GM19043 (cell line): ENCODE measurements around the gene PEAK1.
"Not testable (repeated sequence)": the region's sequence is repeated elsewhere in the genome, so short reads cannot be mapped to it uniquely, and the experiment has no call there.

Experiments
- ATAC-seq: cut with Tn5 transposase; IDR thresholded peaks from one replicate; pipeline ENCODE4 v1.9.1; 2021; ENCODE audit warnings: low read depth; ENCODE audit not compliant: unreplicated experiment

The PEAK1 gene

DNA sequence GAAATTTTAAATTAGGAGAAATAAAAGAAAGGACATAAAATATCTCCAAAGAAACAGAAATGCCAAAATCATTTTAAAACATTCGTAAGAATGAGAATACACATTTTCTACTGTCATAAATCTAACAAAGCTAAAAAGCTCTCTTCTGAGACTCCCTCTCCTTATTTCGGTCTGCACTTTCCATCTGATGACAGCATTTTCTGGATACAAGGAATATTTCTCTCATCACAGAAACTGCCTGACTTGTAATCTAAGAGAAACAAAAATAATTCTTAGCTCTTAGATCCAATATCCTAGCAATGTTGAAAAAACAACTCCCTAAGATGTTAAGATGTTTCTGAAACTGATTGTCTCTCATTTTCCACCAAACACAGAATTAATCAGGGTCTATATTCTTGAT is 93.5 kb downstream of the PEAK1 start:
- ATAC-seq: no peak

DNA sequence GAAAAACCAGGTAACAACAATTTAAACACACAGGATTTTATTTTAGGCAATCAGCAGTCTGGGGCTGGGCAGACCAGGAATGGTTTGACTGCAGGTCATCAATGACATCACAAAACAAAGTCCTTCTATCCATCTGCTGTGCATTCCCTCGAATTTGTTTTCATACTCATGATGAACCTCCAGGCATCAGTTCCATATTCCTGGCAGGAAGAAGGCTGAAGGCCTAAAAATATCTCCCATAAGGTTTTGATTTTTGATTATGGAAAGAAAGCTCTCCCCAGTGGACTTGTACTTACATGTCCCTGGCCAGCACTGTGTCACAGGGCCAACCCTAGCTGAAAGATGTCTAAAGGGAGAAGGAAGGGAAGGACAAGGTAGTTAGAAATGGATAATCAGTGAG is 107.4 kb downstream of the PEAK1 start:
- no peak for ATAC-seq

DNA sequence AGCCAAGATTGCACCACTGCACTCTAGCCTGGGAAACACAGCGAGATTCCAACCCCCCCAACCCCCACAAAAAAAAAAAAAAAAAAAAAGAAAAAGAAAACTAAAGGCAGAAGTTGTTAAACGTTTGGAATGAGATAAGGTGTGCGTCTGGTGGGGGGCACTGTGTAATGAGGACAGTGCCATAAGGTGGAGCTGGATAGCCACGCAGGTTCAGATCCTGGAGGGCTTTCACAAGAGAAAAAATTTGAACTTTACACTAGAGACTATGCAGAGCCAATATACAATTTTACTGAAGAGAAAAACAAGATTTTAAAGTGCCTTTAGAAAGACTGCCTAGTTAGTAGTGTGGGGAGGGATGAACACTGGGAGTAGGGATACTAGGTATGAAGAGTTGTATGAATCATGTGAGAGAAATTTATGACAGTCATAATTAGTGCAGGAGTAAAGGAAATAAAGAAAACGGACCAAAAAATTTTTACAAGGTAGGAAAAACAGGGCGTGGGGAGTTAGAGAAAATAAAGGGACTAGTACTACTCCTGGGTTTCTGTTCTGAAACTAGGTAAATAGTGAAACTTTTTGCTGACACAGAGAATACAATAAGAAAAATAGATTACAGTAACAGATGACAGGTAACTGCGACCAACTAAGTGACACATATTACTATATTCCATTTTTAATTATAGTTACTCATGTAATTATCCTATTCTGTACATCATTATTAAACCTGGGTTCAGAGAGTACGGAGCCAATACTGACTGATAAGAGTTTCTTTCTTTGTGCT is 108.1 kb downstream of the PEAK1 start:
- ATAC-seq: no peak

DNA sequence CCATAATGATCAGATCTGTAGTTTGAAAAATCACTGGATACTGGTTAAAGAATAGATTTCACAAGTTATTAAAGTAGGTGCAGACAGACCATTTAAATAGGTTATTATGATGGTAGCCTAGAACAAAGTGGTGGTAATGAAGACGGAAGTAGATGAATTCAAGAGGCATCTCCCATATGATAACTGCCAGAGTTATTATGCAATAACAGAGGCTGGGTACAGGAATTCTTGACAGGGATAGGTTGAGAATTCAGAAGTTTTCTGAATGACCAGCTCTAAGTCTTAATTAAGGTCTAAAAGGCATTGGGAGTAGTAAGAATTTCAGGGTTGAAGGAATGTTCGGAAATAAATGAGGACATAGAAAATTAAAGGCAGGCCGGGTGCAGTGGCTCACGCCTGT is 108.9 kb downstream of the PEAK1 start:
- ATAC-seq: no peak

DNA sequence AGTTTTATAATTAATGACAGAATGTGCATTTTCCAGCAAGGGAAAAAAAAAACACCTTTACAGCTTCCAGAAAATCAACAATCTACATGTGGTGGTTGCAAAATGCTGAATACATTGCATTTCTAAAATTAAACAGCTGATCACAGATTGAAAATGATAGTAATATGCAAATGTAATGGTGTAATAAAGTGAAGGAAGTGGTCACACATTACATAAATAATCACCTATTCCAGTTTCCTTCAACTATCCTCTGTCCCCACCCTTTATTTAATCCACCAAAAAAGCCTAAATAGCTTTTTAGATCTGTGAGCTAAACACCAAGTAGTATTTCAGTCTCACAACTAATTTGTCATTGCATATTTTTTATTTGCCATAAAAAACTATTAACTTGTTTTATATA is 110.5 kb downstream of the PEAK1 start:
- ATAC-seq: no peak

DNA sequence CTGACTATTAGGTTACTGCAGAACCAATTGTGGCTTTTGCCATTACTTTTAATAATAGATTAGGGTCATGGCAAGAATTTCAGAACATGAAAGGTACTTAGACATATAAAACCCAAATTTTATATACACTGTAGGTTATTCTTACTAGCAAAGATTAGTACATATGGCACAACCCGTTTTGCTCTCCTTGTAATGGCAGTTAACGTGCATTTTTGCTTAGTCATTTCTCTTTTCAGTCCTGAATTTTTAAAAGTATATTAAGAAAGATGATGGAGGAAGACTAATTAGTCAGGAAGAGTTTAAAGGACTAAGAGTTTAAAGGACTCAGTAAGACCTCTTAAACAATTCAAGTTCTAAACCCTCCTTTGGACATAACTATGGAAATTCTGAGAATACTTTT is 114.0 kb downstream of the PEAK1 start:
- no peak for ATAC-seq

DNA sequence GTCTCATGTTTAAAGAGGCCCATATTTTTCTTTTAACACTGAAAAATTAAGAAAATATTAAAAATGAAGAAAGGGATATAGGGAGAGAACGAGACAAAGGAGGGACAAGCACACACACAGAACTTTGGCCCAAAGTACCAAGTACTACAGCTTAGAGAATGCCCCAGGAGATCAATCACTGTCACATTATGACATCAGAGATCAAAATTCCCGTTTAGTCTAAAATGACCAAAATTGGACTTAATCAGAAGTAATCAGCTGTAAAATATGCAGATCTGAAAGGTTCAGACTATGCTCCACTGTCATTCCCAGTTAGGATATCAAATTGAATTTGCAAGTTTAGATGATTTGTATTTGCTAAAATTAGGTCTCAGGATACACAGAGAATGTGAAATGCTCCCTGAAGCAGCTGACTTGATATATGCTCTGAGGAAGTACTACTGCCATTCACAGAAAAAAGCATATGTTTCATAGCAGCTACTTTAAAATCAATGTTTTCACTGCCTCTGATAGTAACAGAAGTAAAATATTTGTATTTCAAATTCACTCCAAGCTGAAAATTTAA is 123.0 kb downstream of the PEAK1 start:
- no peak for ATAC-seq

GRCh38 chr15:77295446-77295845 is 124.5 kb downstream of the PEAK1 start:
- no peak for ATAC-seq

DNA sequence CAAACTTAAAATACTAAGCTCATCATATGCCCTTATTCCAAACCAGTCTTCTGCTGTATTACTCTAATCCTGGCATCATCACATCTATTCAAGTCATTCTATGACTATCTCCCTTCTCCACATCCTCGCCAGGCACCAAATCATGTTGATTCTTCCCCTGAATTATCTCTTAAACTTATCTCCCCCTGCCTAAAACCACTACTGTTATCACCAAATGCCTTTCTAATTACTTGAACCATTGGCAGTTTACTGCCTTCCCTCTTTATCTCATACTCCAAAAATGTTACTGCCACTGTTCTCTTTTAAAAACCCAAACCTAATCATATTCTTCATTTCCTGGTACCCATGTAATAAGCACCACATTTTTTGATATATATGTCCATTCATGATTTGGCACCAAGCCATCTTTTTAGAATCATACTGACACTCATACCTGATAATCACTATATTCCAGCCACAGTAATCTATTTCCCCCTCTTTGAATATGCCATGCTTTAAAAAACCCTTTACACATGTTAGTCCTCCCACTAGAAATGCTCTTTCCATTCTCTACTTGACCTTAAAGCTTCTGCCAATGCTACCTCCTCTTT is 126.8 kb downstream of the PEAK1 start:
- no peak for ATAC-seq

DNA sequence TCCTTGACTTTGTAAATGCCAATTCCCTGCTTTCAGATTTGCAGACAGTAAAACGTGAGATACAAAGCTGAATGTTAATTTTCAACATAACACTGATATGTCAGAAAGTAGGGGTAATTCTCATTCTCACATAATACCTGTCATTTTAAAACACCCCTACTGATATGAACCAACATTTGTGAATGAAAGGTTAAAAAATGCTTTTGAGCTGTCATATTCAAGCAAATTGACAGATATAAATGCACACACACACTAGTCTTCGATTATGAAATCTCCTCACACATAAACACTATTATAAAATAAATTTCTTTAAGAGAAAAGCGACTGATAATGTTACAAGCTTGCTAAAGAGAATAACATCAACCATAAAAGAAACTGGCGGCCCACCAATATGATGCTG is 128.8 kb downstream of the PEAK1 start:
- ATAC-seq: no peak

DNA sequence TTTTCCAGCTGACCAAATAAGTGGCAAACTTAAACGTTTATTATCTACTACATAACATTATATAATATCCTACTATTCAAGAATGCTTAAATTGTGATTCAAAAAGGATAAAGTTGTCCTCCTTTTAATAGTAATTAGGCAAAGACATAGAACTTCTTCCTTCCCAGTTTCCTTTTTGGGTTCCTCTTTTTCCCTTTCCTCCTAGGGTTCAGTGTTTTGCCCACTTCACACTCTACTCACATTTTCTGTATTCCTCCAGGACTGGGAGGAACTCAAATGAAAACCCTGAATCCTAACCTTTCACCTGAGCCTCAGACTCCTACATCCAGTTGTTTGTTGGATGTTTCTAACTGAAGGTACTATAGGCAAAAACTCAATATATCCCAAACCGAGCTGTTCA is 132.5 kb downstream of the PEAK1 start:
- no peak for ATAC-seq

DNA sequence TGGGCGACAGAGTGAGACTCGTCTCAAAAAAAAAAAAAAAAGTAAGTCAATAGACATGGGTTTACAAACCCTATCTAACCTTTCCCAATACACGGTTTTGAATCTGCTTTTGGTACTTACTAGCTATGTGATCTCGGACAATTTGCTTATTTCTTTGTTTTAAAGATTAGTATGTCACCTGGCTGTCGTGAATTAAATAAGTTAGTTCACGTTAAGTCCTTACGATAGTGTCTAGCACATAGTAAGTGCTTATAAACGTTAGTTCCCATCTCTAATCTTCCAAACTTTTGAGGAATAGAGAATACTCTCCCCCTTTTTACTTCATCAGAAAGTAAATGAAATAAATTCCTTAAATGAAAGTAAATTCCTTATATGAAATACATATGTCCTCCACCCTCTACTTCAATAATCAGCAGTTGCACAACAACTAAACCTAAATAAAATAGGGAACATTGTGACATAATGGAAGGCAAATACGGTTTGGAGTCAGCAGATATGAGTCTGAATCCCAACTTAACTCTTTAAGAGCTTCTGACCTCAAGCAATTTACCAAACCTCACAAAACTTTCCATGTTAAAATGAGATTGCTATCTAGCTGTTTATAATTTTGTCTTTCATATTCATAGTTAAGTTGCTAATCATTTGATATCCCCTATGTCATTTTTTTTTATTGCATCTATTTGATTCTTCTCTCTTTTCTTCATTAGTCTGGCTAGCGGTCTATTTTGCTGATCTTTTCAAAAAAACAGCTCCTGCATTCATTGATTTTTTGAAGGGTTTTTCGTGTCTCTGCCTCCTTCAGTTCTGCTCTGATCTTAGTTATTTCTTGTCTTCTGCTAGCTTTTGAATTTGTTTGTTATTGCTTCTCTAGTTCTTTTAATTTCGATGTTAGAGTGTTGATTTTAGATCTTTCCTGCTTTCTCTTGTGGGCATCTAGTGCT is 134.6 kb downstream of the PEAK1 start:
- no peak for ATAC-seq

DNA sequence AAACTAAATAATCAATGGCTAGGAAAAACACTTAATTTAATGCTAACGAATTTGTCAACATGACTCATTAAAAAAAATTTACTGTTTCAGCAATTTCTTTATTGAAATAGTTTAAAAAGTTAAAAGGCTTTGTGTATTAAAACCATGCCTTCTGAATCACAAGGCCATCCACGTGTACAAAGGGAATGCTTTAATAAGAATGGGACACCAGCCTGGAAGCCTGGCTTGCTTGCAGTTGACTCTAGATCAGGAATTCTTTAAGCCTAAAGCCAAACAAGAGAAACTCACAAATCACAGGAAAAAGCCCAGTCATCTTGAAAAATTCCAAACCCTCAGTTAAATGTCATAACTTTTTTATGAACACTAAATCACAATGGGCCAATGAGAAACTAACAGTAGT is 137.6 kb downstream of the PEAK1 start:
- no peak for ATAC-seq

- ATAC-seq: no peak
These were observed 143.0 kb downstream of the PEAK1 start for GRCh38 chr15:77276943-77277342.

GRCh38 chr15:77276096-77276495 is 143.8 kb downstream of the PEAK1 start:
- no peak for ATAC-seq

GRCh38 chr15:77273136-77273535 is 146.8 kb downstream of the PEAK1 start:
- ATAC-seq: not testable (repeated sequence)

DNA sequence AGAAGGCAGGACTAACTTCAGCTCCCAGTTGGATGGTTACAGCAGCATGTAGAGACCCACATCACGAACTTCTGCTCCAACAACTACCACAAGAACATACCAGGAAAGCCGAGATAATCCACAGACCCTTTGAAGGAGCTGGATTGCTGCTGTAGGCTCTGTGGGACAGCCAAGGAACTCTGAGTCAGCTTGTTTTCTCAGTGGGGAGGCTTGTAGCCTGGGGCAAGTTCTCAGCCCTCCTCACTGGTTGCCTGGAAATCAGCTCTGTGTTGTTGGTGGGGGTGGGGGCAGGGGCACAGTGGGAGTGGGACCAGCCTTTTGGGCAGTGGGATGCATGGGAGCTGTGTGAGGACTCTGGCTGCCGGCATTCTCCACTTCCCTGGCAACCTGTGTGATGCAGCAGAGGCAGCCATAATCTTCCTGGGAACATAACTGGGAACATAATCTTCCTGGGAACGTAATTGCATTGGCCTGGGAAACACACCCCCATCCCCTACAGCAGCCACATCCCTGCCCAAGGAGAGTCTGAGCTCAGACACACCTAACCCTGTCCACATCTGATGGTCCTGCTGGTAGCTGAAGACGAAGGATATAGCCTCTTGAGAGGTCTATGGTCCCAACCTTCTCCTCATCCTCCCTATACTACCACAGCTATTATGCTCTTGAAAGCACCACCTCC is 153.1 kb downstream of the PEAK1 start:
- no peak for ATAC-seq

GRCh38 chr15:77255385-77255784 is 164.5 kb downstream of the PEAK1 start:
- no peak for ATAC-seq

GRCh38 chr15:77251662-77252061 is 168.2 kb downstream of the PEAK1 start:
- no peak for ATAC-seq

GRCh38 chr15:77247116-77247515 is 172.8 kb downstream of the PEAK1 start:
- ATAC-seq: no peak
